Measurements from ENCODE around the gene COL21A1. TPM values are rescaled to one million over a fixed set of nuclear protein-coding genes. Genes with fewer than 3 reads are reported as not detected.

COL21A1 gene
- total RNA-seq, 1 experiment from 2014 or later, result 1.8 TPM

- H2BK15ac ChIP-seq (ENCODE audit: low read depth, low read length), result no peak overlapping the region
- DNase-seq, result no peak
- no peaks in the 10 kb centered on the region for H3K9me3 ChIP-seq (ENCODE audit: control insufficient read depth, low read depth, low read length)
- no peak overlapping the region for H4K8ac ChIP-seq (replicated peaks; ENCODE audit: insufficient read length, low read depth, low read length)
- no peak overlapping the region for H2AFZ ChIP-seq (ENCODE audit: low read length)
- Mint-ChIP-seq H3K4me1 (peaks cover 30 to 33% of the 10 kb centered on the region in 2 experiments), H3K36me3 (ENCODE audit: insufficient read depth in 1 of 3, low read depth in 3 of 3) (no peaks in the 10 kb centered on the region; a peak in 1 of 7 replicates), H3K4me3 (no peak overlapping the region), H3K27ac (no peak overlapping the region), H3K27me3 (ENCODE audit: low read depth) (peaks cover 11% of the 10 kb centered on the region), H3K9me3 (no peaks in the 10 kb centered on the region)
- peaks cover 8% of the 10 kb centered on the region for H3K4me1 ChIP-seq (ENCODE audit: insufficient read depth, low read length)
- H2BK120ac ChIP-seq (ENCODE audit: low read depth, low read length, poor library complexity, severe bottlenecking), result no peak overlapping the region
- no peak overlapping the region for H2BK5ac ChIP-seq (ENCODE audit: insufficient read length, low read length)
- no peak overlapping the region for H4K5ac ChIP-seq (ENCODE audit: insufficient read length, low read depth, low read length)
- H4K20me1 ChIP-seq (ENCODE audit: control insufficient read depth, insufficient read depth, insufficient read length), result no peaks in the 10 kb centered on the region
- H3K4ac ChIP-seq (ENCODE audit: low read depth, low read length), result no peak overlapping the region
- no peak overlapping the region for H3K9ac ChIP-seq (ENCODE audit: extremely low read depth, insufficient read length, low read length)
- H3K14ac ChIP-seq (ENCODE audit: insufficient read depth, low read length), result no peak overlapping the region
- no peak overlapping the region for H2BK12ac ChIP-seq (ENCODE audit: insufficient read length, low read depth, low read length)
- no peak overlapping the region for H3K18ac ChIP-seq (ENCODE audit: insufficient read length, low read depth, low read length)
- H3K27me3 ChIP-seq (ENCODE audit: insufficient read depth, low read length), result no peaks in the 10 kb centered on the region
- H3K56ac ChIP-seq (ENCODE audit: insufficient read length, low read depth, low read length), result no peak overlapping the region
- H3K79me1 ChIP-seq (ENCODE audit: insufficient read depth, low read depth, low read length, poor library complexity, severe bottlenecking), result no peaks in the 10 kb centered on the region
- no peak overlapping the region for H3K4me2 ChIP-seq (ENCODE audit: insufficient read depth, insufficient read length, low read length)
- H4K91ac ChIP-seq (ENCODE audit: insufficient read length, low read depth, low read length), result no peak overlapping the region
- H3T11ph ChIP-seq (ENCODE audit: low read length), result no peak overlapping the region
- H3K27ac ChIP-seq (ENCODE audit: insufficient read length, low read depth, low read length), result no peak overlapping the region
- TF ChIP-seq CTCF (conservative IDR thresholded peaks at IDR 0.05), result no peak
- no peak overlapping the region for H2BK20ac ChIP-seq (ENCODE audit: low read depth, low read length, poor library complexity, severe bottlenecking)
- H2AK5ac ChIP-seq (ENCODE audit: insufficient read length, low read length), result no peak overlapping the region
- no CpG with 5 or more reads among the region's 2 CpGs for WGBS (ENCODE audit: extremely low coverage, insufficient read length, low lambda C conversion rate)
- no peaks in the 10 kb centered on the region for H3K79me2 ChIP-seq (ENCODE audit: insufficient read depth, low read length)
- H3K23me2 ChIP-seq (ENCODE audit: insufficient read length, low read depth, low read length, poor library complexity, severe bottlenecking), result peaks cover 13% of the 10 kb centered on the region
- H3K23ac ChIP-seq (ENCODE audit: insufficient read length, low read depth, low read length), result no peak overlapping the region
These were observed 3.8 kb downstream of the COL21A1 start for GRCh38 chr6:56243518-56244070.
